Transverse colon (tissue), 4 donors: ENCODE measurements around the gene OBSCN. TPM values are rescaled to one million over a fixed set of nuclear protein-coding genes. Genes with fewer than 3 reads are reported as not detected.

Experiments used
- DNase-seq: peaks from one replicate; pipeline ENCODE4 v3.0.0-alpha.2; 2019
- H3K27ac ChIP-seq, 4 donors: fragments of 200-600 bp; sonication (generic); 2 replicates each; pipeline ENCODE4 v1.5.1; 2016 to 2018; ENCODE audit warnings: inconsistent platforms in 4 of 4
- H3K27me3 ChIP-seq: fragments of 200-600 bp; sonication (generic); 2 replicates; pipeline ENCODE4 v1.5.1; 2017; ENCODE audit warnings: inconsistent platforms
- H3K36me3 ChIP-seq, 4 donors: fragments of 200-600 bp; sonication (generic); 2 replicates each; pipeline ENCODE4 v1.5.1; 2017 to 2019; ENCODE audit warnings: inconsistent platforms in 4 of 4
- H3K4me1 ChIP-seq, 4 donors: fragments of 200-600 bp; sonication (generic); 2 replicates each; pipeline ENCODE4 v1.5.1; 2017 to 2020; ENCODE audit warnings: inconsistent platforms in 4 of 4
- H3K4me3 ChIP-seq, 4 donors: fragments of 200-600 bp; sonication (generic); 1 replicate in 1 of 4; 2 replicates in 3 of 4; pipeline versions ENCODE4 v1.5.1 to v1.6.1; 2017 to 2019; ENCODE audit warnings: inconsistent platforms in 4 of 4
- H3K9me3 ChIP-seq, 2 donors: fragments of 200-600 bp; sonication (generic); 2 replicates each; pipeline ENCODE4 v1.5.1; 2017 to 2019; ENCODE audit warnings: inconsistent platforms in 2 of 2
- CTCF ChIP-seq, 5 experiments: fragments of 200-600 bp in 3 of 5; fragments of 450-650 bp in 2 of 5; sonication (generic) in 3 of 5; IDR thresholded peaks; 1 replicate in 2 of 5; 2 replicates in 3 of 5; pipeline ENCODE4 v1.5.1; 2016 to 2017; ENCODE audit warnings: antibody characterized with exemption in 5 of 5, inconsistent platforms in 3 of 5, mild to moderate bottlenecking in 2 of 5, moderate library complexity in 1 of 5
- EP300 ChIP-seq: sonication (generic); formaldehyde crosslinking; IDR thresholded peaks from one replicate; pipeline ENCODE4 v1.6.1; 2017; ENCODE audit warnings: antibody characterized with exemption, low read depth
- POLR2A ChIP-seq: fragments of 450-650 bp; IDR thresholded peaks from one replicate; pipeline ENCODE4 v1.6.1; 2016; ENCODE audit warnings: antibody characterized with exemption, mild to moderate bottlenecking, moderate library complexity
- POLR2AphosphoS5 ChIP-seq, 3 donors: sonication (generic); formaldehyde crosslinking; IDR thresholded peaks; one replicate each; pipeline ENCODE4 v1.6.1; 2016; ENCODE audit warnings: antibody characterized with exemption in 3 of 3
- WGBS, 2 donors: methylation state at CpG; one replicate each; pipeline ENCODE4 v1.1.5; 2018; ENCODE audit warnings: low coverage in 1 of 2; 5-methylcytosine and 5-hydroxymethylcytosine counted together
- in situ Hi-C, 4 donors: fragments of 200-750 bp; cut with MboI; loops; one replicate each; pipeline versions ENCODE4 v1.15.0 to v1.15.1; 2017; ENCODE audit warnings: low sequenced_read_pairs in 3 of 4, low pct_ligation_motif_present in 1 of 4, low pct_unique_long_range_greater_than_20kb in 1 of 4
- intact Hi-C: fragments of 100-400 bp; cut with DNase I; formaldehyde crosslinking; loops from one replicate; pipeline ENCODE4 v1.15.1; 2023; ENCODE audit warnings: low total_unique reads
- total RNA-seq, 4 donors: library from RNA; depleted of rRNA; stranded (reverse); fragments of >200 nt; gene quantifications; one replicate each; pipeline ENCODE4 v1.1.0, GENCODE V29; 2016

The OBSCN gene
- total RNA-seq, 4 donors from 2014 or later: 11.9 to 21.7 (median 15.8) TPM

- WGBS, 2 donors: 84% methylated on average over 13 of the region's 19 CpGs; no CpG with 5 or more reads in 1 of the 2 donors
- no peaks in the 10 kb centered on the region for H3K9me3 ChIP-seq
- in situ Hi-C loops (no loop called here), intact Hi-C loops (no loop called here)
- TF ChIP-seq POLR2A: no peak
- TF ChIP-seq EP300: no peak
- no peak for TF ChIP-seq POLR2AphosphoS5 (IDR thresholded peaks at IDR 0.05)
- no peak for TF ChIP-seq CTCF (IDR thresholded peaks at IDR 0.05)
- no peaks in the 10 kb centered on the region for H3K36me3 ChIP-seq
- no peak overlapping the region for H3K27ac ChIP-seq
- peaks cover 11% of the 10 kb centered on the region for H3K27me3 ChIP-seq
- H3K4me3 ChIP-seq: no peak overlapping the region
- H3K4me1 ChIP-seq: no peaks in the 10 kb centered on the region
- no peak for DNase-seq
These were observed 156.9 kb downstream of the OBSCN start for GRCh38 chr1:228364706-228365213.

GRCh38 chr1:228365271-228366061 is 157.6 kb downstream of the OBSCN start:
- intact Hi-C loops: no loop called here
- TF ChIP-seq CTCF (IDR thresholded peaks at IDR 0.05) (no peak), POLR2A (no peak)
- no peaks in the 10 kb centered on the region for H3K9me3 ChIP-seq
- H3K27ac ChIP-seq: no peak overlapping the region
- peaks cover 17% of the 10 kb centered on the region for H3K27me3 ChIP-seq
- DNase-seq: no peak
- 88% methylated on average over 17 of the region's 20 CpGs; no CpG with 5 or more reads in 1 of the 2 donors for WGBS, 2 donors
- in situ Hi-C loops: no loop called here
- no peaks in the 10 kb centered on the region for H3K4me1 ChIP-seq
- no peak overlapping the region for H3K4me3 ChIP-seq
- no peaks in the 10 kb centered on the region for H3K36me3 ChIP-seq

GRCh38 chr1:228366062-228366865 is 158.4 kb downstream of the OBSCN start:
- in situ Hi-C loops (no loop called here), intact Hi-C loops (no loop called here)
- Histone ChIP-seq H3K9me3 (no peaks in the 10 kb centered on the region), H3K4me1 (peaks cover 0 to under 1% (median 0%) of the 10 kb centered on the region in 4 donors), H3K27me3 (peaks cover 25% of the 10 kb centered on the region), H3K36me3 (no peaks in the 10 kb centered on the region), H3K27ac (no peak overlapping the region), H3K4me3 (no peak overlapping the region)
- no peak for TF ChIP-seq POLR2A
- TF ChIP-seq POLR2AphosphoS5 (IDR thresholded peaks at IDR 0.05): no peak
- TF ChIP-seq EP300: no peak
- TF ChIP-seq CTCF (IDR thresholded peaks at IDR 0.05): no peak
- 88% methylated on average over 23 of the region's 23 CpGs; no CpG with 5 or more reads in 1 of the 2 donors for WGBS, 2 donors
- DNase-seq: no peak
